Dendritic cell treated with granulocyte-macrophage colony-stimulating factor and Interleukin-4, amounts not matched to agents 40 ng/mL and 50 ng/mL, for 4 days (primary cell): ENCODE measurements around the gene FRY.
"Not testable (repeated sequence)": the region's sequence is repeated elsewhere in the genome, so short reads cannot be mapped to it uniquely, and the experiment has no call there.

Experiments used
- H3K27ac Mint-ChIP-seq: one replicate; pipeline ENCODE4 v1.8.0; 2022; ENCODE audit warnings: mild to moderate bottlenecking, mixed read lengths
- H3K27me3 Mint-ChIP-seq: one replicate; pipeline ENCODE4 v1.8.0; 2022; ENCODE audit warnings: mild to moderate bottlenecking, mixed read lengths
- H3K36me3 Mint-ChIP-seq: one replicate; pipeline ENCODE4 v1.8.0; 2022; ENCODE audit warnings: low read depth, mixed read lengths
- H3K4me1 Mint-ChIP-seq: one replicate; pipeline ENCODE4 v1.8.0; 2022; ENCODE audit warnings: low read depth, mixed read lengths
- H3K4me3 Mint-ChIP-seq: one replicate; pipeline ENCODE4 v1.8.0; 2022; ENCODE audit warnings: mild to moderate bottlenecking, moderate library complexity, mixed read lengths
- H3K9me3 Mint-ChIP-seq: one replicate; pipeline ENCODE4 v1.8.0; 2022; ENCODE audit warnings: mixed read lengths
- intact Hi-C: fragments of 100-400 bp; cut with micrococcal nuclease; formaldehyde crosslinking; loops from one replicate; pipeline ENCODE4 v1.15.0; 2022

FRY gene

DNA sequence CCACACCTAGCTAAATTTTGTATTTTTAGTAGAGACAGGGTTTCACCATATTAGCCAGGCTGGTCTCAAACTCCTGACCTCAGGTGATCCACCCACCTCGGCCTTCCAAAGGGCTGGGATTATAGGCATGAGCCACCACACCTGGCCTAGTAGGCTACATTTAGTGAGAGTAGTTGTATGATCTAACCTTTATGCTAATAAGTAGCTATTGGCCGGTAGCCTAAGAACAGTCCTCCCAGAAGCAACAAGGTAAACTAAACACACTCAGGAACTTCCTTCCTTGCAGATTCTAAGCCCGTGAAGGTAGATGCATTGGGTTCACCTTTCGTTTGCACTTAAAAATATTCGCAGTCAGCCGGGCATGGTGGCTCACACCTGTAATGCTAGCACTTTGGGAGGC is 25.8 kb downstream of the FRY start:
- H3K9me3 Mint-ChIP-seq, H3K27me3 Mint-ChIP-seq, H3K4me1 Mint-ChIP-seq, intact Hi-C loops, H3K27ac Mint-ChIP-seq, H3K4me3 Mint-ChIP-seq, H3K36me3 Mint-ChIP-seq: not testable (repeated sequence)

DNA sequence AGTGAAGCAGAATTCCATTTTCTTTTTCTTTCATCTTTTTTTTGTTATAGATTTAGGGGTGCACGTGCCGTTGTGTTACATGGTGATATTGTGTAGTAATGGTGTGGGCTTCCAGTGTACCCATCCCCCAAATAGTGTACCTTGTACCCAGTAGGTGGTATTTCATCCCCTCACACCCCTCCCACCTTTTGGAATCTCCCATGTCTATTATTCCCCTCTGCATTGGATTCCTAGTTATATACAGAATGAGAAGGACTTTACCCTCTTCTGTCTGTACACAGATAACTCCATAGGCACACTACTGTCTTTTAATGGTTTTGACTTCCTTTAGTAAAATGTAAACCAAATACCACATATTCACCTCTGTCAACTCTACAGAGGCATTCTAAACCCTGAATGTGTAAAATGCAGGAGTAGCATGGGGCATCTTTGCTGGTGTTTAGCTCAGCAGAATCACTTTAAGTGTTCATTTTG is 28.0 kb downstream of the FRY start:
- H3K4me1 Mint-ChIP-seq, result peaks cover 6% of the 10 kb centered on the region
- no peaks in the 10 kb centered on the region for H3K9me3 Mint-ChIP-seq
- no peak overlapping the region for H3K4me3 Mint-ChIP-seq
- no peaks in the 10 kb centered on the region for H3K36me3 Mint-ChIP-seq
- no peaks in the 10 kb centered on the region for H3K27me3 Mint-ChIP-seq
- intact Hi-C loops, result no loop called here
- H3K27ac Mint-ChIP-seq, result no peak overlapping the region

DNA sequence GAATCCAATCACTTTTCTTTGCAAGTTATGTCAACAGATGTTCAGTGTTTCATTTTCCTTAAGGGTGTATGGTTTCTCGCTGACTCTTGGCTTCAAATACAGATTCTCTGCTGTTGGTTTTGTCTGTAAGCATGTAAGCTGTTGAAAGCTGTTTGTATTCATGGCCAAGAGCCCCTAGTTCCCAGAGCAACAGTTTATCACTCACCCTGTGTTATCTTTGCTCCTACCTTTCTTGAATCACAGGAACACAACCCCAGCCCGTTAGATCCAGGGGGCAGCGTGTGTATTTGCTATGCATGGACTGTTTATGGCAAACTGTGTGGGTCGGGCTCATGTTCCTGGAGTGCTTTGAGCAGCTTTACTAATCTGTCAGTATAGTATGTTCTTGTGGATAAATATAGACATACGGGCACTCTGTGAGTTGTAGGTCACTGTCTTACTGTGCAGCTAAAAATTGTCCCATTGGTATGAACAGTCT is 28.9 kb downstream of the FRY start:
- Mint-ChIP-seq H3K9me3 (no peaks in the 10 kb centered on the region), H3K4me3 (no peak overlapping the region), H3K27ac (no peak overlapping the region), H3K36me3 (no peaks in the 10 kb centered on the region), H3K27me3 (no peaks in the 10 kb centered on the region), H3K4me1 (peaks cover 6% of the 10 kb centered on the region)
- intact Hi-C loops, result no loop called here

DNA sequence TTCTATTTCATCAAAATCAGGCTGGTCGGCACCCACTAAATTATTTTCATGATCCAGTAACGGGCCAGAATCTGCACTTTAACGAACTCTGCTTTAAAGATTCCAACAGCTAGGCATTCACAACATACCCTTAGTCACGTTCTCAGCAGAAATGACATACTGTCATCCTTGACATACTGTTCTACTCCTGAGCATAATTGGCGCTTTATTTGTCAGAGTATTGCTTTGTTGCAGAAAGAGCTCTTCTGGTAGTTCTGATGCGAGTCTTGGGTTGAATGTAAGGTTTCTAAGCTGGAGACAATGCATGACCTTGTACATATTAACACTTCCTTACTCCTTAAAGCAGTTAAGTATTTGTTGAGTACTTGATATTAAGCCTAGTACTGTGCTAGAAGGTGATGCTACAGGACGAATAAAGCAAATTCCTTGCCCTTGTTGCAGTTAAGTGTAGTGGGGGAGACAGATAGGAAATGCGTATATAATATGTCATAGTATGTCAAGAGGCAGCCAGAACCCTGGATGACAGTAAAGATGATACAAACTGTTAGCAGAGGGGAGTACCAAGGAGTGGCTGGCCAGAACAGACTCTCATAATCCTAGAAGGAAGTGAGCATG is 32.2 kb downstream of the FRY start:
- H3K4me3 Mint-ChIP-seq, result no peak overlapping the region
- no peaks in the 10 kb centered on the region for H3K9me3 Mint-ChIP-seq
- intact Hi-C loops, result no loop called here
- H3K27me3 Mint-ChIP-seq, result no peaks in the 10 kb centered on the region
- H3K27ac Mint-ChIP-seq, result no peak overlapping the region
- H3K4me1 Mint-ChIP-seq, result peaks cover 6% of the 10 kb centered on the region
- H3K36me3 Mint-ChIP-seq, result no peaks in the 10 kb centered on the region

DNA sequence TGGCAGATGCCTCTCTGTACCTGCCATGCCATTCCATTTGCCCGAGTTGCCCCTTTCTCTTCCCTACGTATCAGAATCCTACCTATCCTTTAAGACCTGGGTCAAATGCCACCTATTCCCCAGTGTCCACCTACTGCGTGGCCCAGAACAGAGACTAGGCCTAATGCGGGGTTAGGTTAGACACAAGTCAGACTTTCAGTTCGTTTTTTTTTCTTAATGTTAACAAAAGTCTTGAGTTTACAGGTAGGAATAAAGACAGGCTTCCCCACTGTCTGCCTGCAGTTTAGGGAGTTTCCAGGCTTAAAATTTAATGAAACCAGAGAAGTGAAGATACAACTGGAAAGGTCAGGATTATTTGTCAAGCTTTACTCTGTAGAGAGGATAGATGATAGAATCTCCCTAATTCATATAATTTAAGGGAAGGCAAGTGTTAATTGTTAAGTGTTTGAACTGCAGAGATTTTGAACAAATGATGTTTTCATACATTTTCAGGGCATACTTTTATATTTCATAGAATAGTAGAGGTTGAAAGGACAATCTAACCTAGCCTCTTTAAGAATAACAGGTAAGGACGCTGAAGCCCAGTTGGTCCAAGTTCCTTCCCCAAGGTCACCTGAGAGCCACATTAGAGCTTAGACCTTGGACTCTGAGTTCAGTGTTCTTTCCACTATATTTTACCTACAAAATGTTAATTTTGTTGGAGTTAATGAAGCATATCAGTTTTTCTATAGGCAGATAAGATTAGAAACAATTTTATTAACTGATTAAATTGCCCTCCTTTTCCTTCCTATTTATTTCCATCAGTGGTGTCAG is 35.8 kb downstream of the FRY start:
- no peak overlapping the region for H3K4me3 Mint-ChIP-seq
- no peaks in the 10 kb centered on the region for H3K9me3 Mint-ChIP-seq
- peaks cover 6% of the 10 kb centered on the region for H3K4me1 Mint-ChIP-seq
- no peaks in the 10 kb centered on the region for H3K27me3 Mint-ChIP-seq
- peaks cover 6% of the 10 kb centered on the region for H3K36me3 Mint-ChIP-seq
- intact Hi-C loops, result no loop called here
- peak overlapping the region; percentile 8 for H3K27ac Mint-ChIP-seq

DNA sequence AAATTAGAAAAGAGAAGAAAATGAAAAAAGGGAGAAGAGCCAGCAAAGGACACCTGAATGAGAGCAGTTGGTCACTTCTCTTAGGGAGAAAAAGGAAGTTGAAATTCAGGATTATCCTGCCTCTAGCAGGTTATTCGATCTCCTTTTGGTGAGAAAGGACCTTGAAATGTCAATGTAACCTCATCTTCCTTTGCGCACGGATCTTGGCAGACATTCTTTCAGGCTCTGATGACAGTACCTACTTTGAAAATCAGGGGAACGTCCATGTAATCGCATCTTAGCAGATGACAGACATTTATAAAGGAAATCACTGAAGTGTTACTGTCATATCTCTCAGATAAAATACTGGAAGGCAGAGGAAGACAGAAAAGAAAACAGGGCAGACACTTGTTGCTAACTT is 36.7 kb downstream of the FRY start:
- Mint-ChIP-seq H3K36me3 (peaks cover 6% of the 10 kb centered on the region), H3K27me3 (no peaks in the 10 kb centered on the region), H3K4me1 (peaks cover 10% of the 10 kb centered on the region), H3K4me3 (no peak overlapping the region), H3K9me3 (no peaks in the 10 kb centered on the region), H3K27ac (no peak overlapping the region)
- intact Hi-C loops, result no loop called here

DNA sequence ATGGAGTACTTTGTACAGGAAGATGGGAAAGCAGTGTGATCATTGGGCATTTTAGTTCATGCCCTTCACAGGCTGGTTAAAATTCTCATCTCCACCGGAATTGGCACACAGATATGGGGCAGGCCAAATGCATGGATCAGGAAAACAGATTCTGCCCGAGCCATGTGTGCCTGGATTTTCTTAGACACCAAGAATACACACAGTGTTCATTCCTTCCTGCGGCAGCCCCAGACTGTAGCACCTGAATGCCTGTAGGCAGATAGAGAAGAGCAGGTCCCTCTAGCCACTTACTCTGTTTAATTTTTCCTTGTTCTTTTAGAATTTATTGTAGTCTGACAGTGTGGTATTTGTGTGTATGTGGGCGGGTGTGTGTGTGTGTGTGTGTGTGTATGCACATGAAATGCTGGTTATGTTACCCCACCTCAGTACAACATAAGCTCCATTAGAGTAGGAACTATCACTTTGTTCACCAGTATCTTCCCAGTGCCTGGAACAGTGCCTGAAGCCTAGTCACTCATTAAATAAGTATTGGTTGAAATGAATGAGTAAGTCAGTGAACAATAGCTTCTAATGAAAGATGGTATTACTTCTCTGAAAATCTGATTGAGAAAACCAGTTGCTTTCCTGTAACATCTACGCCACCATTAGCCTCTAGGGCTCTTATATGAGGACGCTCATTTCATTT is 41.7 kb downstream of the FRY start:
- Mint-ChIP-seq H3K27me3 (no peaks in the 10 kb centered on the region), H3K4me1 (peaks cover 17% of the 10 kb centered on the region), H3K27ac (no peak overlapping the region), H3K9me3 (no peaks in the 10 kb centered on the region), H3K36me3 (peaks cover 6% of the 10 kb centered on the region), H3K4me3 (no peak overlapping the region)
- intact Hi-C loops, result no loop called here

DNA sequence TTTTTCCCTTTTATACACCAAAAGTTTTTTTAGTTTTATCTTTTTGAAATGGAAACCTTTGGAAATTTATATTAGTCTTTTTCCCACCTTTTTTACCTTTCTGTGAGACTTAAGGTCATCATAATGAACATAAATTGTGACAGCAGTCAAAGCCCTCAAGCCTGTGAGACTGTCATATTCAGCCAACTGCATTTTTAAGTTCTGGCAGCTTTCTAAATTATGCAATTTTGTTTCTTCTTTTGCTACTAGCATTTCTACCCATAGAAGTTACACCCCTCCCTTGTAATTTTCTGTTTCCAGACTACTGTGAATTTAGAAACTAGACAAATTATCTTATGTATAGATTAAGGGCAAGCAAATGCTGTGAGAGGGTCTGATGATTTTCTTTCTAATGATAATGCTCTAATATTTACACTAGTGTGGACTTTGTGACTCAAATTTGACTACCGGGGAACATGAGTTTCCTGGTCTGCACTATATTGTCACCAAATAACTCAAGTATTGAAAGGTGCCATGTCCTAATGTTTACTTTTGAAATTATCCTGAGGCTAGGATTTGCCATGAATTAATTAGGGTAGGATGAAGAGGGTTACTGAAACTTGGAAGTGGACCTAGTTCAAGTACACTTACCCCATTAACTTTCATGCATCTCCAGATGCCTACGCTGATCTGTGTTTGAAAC is 43.7 kb downstream of the FRY start:
- intact Hi-C loops, result no loop called here
- no peaks in the 10 kb centered on the region for H3K27me3 Mint-ChIP-seq
- H3K4me1 Mint-ChIP-seq, result peaks cover 17% of the 10 kb centered on the region
- no peak overlapping the region for H3K27ac Mint-ChIP-seq
- H3K36me3 Mint-ChIP-seq, result peaks cover 2% of the 10 kb centered on the region
- no peaks in the 10 kb centered on the region for H3K9me3 Mint-ChIP-seq
- no peak overlapping the region for H3K4me3 Mint-ChIP-seq

DNA sequence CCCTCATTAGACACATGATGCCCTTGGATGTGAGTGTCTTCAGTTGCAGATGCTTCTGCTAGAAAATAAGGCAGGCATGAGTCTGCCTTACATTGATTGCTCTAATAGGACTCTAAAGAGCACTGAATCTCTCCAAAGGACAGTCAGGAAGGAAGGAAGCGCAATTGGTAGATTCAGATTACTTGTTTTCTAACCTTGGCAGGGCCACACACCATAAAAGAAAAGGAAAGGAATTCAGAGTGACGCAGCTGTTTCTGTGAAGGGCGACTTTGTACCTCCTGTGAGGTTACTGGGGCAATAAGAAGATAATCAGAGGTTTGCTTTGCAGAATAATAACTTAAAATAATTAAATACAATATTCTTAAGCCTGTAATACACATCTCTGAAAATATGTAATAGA is 48.0 kb downstream of the FRY start:
- no peak overlapping the region for H3K4me3 Mint-ChIP-seq
- H3K27me3 Mint-ChIP-seq, result no peaks in the 10 kb centered on the region
- peaks cover 13% of the 10 kb centered on the region for H3K4me1 Mint-ChIP-seq
- H3K36me3 Mint-ChIP-seq, result peaks cover 4% of the 10 kb centered on the region
- H3K27ac Mint-ChIP-seq, result no peak overlapping the region
- intact Hi-C loops, result no loop called here
- no peaks in the 10 kb centered on the region for H3K9me3 Mint-ChIP-seq

DNA sequence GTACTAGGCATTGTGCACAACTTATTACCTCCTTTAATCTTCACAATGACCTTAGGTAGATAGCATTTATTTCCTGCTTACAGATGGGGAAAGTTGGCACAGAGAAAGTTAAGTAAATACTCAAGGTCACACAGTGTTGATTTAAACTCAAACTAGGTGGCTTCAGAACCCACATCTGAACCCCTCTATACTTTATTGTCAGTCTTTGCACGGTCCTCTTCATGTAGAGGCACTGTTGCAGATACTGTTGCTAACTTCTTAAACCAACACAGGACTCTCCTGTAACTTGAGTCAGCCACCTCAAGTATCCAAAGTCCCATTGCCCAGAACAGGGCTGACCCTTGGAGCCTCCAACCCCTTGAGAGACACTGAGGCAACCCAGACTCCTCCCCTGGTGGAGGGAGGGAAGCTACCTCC is 48.8 kb downstream of the FRY start:
- Mint-ChIP-seq H3K4me1 (peaks cover 9% of the 10 kb centered on the region), H3K4me3 (no peak overlapping the region), H3K27ac (no peak overlapping the region), H3K36me3 (peaks cover 8% of the 10 kb centered on the region), H3K27me3 (no peaks in the 10 kb centered on the region), H3K9me3 (no peaks in the 10 kb centered on the region)
- intact Hi-C loops, result no loop called here

DNA sequence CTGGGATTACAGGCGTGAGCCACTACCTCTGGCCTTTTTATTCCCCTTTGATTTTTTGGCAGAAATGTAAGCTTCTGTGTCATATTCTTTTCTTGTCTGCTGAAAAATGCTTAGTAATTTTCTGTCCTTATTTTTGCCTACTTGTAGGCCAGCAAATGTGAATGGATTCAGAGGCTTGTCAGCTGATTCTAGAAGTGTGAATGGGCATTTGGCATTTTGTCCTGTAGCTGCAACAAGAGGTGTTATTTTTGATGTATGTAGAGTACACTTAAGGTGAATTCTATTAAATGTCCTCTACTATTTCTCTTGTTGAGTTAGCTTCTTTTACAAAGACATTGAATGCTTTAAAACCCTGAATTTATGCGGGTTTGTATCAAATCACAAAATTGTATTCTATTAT is 50.0 kb downstream of the FRY start:
- Mint-ChIP-seq H3K36me3 (peaks cover 14% of the 10 kb centered on the region), H3K27ac (no peak overlapping the region), H3K4me3 (no peak overlapping the region), H3K4me1 (peaks cover 9% of the 10 kb centered on the region), H3K9me3 (no peaks in the 10 kb centered on the region), H3K27me3 (no peaks in the 10 kb centered on the region)
- intact Hi-C loops, result no loop called here

DNA sequence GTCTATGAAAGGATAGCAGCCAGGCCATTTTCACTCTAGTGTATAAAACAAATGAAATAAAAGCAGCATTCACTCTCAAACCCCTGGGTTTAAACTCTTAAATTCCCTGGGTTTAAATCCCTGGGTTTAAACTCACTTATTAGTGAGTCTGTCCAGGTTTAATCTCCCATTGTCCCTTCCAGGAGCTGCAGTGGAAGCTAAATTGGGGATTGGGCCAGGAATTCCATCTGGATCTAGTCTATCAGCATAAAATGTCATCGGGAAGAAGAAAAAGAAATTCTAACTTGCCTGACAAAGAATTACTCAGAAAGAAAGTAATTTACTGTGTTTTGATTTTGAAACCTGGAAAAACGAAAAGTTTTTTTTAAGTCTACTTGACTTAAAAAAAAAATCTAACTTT is 54.8 kb downstream of the FRY start:
- no peak overlapping the region for H3K27ac Mint-ChIP-seq
- H3K36me3 Mint-ChIP-seq, result peaks cover 14% of the 10 kb centered on the region
- H3K4me1 Mint-ChIP-seq, result peaks cover 22% of the 10 kb centered on the region
- H3K4me3 Mint-ChIP-seq, result no peak overlapping the region
- H3K27me3 Mint-ChIP-seq, result no peaks in the 10 kb centered on the region
- no peaks in the 10 kb centered on the region for H3K9me3 Mint-ChIP-seq
- intact Hi-C loops, result no loop called here

DNA sequence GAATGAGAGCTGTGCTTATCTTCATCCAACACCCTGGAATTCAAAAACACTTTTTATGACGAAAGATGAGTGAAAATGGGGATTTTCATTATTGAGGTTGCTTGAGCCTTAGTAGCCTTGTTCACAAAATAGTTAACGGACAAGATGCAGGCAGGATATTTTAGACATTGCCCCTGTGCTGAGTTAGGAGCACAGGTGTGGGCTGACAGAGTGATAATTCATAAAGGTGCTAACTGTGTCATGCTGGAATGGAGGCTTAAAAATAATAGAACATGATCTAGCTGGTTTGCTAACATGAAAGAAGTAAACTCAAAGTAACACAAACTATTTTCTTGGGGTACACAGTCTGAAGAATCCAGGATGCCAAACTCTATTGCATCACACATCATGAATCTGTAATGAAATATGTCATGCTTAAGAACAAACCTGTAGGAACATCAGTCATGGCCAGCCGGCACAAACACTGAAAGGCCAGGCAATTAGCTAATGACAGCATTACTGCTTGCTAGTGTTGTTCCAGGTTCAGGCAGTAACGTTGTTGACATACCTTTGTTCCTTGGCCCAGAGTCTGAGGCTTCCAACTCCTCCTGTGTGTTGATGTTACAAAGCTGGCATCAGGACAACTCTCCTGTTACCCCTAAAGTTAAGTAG is 55.3 kb downstream of the FRY start:
- no peak overlapping the region for H3K27ac Mint-ChIP-seq
- H3K4me3 Mint-ChIP-seq, result no peak overlapping the region
- H3K4me1 Mint-ChIP-seq, result peaks cover 22% of the 10 kb centered on the region
- peaks cover 14% of the 10 kb centered on the region for H3K36me3 Mint-ChIP-seq
- intact Hi-C loops, result no loop called here
- no peaks in the 10 kb centered on the region for H3K9me3 Mint-ChIP-seq
- no peaks in the 10 kb centered on the region for H3K27me3 Mint-ChIP-seq
